Fibroblast of lung (primary cell): Measurements from ENCODE around the gene FANK1. TPM values are rescaled to one million over a fixed set of nuclear protein-coding genes. Genes with fewer than 3 reads are reported as not detected.
"Not testable (repeated sequence)": the region's sequence is repeated elsewhere in the genome, so short reads cannot be mapped to it uniquely, and the experiment has no call there.

ENCODE experiments used
- DNase-seq, 2 donors: peaks; one replicate each; pipeline versions ENCODE4 v3.0.0 to v3.0.0-alpha.2; 2010; ENCODE audit warnings: low read depth in 2 of 2
- H2AFZ ChIP-seq: 2 replicates; pipeline ENCODE4 v1.5.1; 2012; ENCODE audit warnings: low read length, control low read depth, inconsistent platforms
- H3K27ac ChIP-seq: 2 replicates; pipeline ENCODE4 v1.5.1; 2011; ENCODE audit warnings: low read length, control low read depth; ENCODE audit not compliant: insufficient read depth
- H3K27me3 ChIP-seq: 2 replicates; pipeline ENCODE4 v1.5.1; 2011; ENCODE audit warnings: mild to moderate bottlenecking, low read length; ENCODE audit not compliant: control insufficient read depth, insufficient read depth
- H3K36me3 ChIP-seq: 2 replicates; pipeline ENCODE4 v1.5.1; 2011; ENCODE audit warnings: low read length; ENCODE audit not compliant: control insufficient read depth, insufficient read depth
- H3K4me1 ChIP-seq: 2 replicates; pipeline ENCODE4 v1.5.1; 2011; ENCODE audit warnings: low read length; ENCODE audit not compliant: control insufficient read depth, insufficient read depth; ENCODE audit errors: extremely low read depth
- H3K4me2 ChIP-seq: 2 replicates; pipeline ENCODE4 v1.5.1; 2011; ENCODE audit warnings: low read length, control low read depth; ENCODE audit not compliant: insufficient read depth; ENCODE audit errors: extremely low read depth
- H3K4me3 ChIP-seq, 4 experiments: fragments of 200-600 bp in 1 of 4; sonication (generic) in 1 of 4; replicated peaks in 1 of 4; 2 replicates each; pipeline ENCODE4 v1.5.1; 2011 to 2016; ENCODE audit warnings: low read length in 4 of 4, low read depth in 3 of 4, mild to moderate bottlenecking in 3 of 4, control low read depth in 2 of 4, inconsistent platforms in 1 of 4, mixed read lengths in 1 of 4; ENCODE audit not compliant: insufficient read depth in 1 of 4; ENCODE audit errors: control extremely low read depth in 1 of 4
- H3K79me2 ChIP-seq: 2 replicates; pipeline ENCODE4 v1.5.1; 2012; ENCODE audit warnings: mild to moderate bottlenecking, low read length, inconsistent platforms; ENCODE audit not compliant: control insufficient read depth, insufficient read depth
- H3K9ac ChIP-seq: 2 replicates; pipeline ENCODE4 v1.5.1; 2011; ENCODE audit warnings: mild to moderate bottlenecking, low read length, control low read depth; ENCODE audit not compliant: insufficient read depth
- H3K9me3 ChIP-seq: 2 replicates; pipeline ENCODE4 v1.5.1; 2012; ENCODE audit warnings: low read depth, low read length; ENCODE audit not compliant: control insufficient read depth, insufficient read depth
- H4K20me1 ChIP-seq: 2 replicates; pipeline ENCODE4 v1.5.1; 2011; ENCODE audit warnings: low read length; ENCODE audit not compliant: control insufficient read depth, insufficient read depth; ENCODE audit errors: extremely low read depth
- polyA plus RNA-seq, 2 donors: library from polyadenylated mRNA; depleted of rRNA in 1 of 2; stranded (reverse) in 1 of 2; unstranded in 1 of 2; fragments of >200 nt; gene quantifications; 2 replicates each; pipeline ENCODE4 v1.2.1, GENCODE V29; 2011 to 2012; ENCODE audit warnings: missing spikeins in 1 of 2
- total RNA-seq: library from RNA; depleted of rRNA; stranded (reverse); fragments of >200 nt; gene quantifications from 2 replicates; pipeline ENCODE4 v1.2.1, GENCODE V29; 2014

Gene FANK1
- total and polyA plus RNA-seq, 2 donors (not counting 1 experiment from before 2014, with no cell fraction given) = 0.83 to 4.4 TPM

- not testable (repeated sequence) for H3K9ac ChIP-seq, H3K4me1 ChIP-seq, H3K27me3 ChIP-seq, H3K27ac ChIP-seq, H3K79me2 ChIP-seq, H4K20me1 ChIP-seq, H2AFZ ChIP-seq, H3K4me3 ChIP-seq, H3K9me3 ChIP-seq, H3K4me2 ChIP-seq, H3K36me3 ChIP-seq
- peak in 1 of 2 donors; percentile 86 for DNase-seq
Observed at GRCh38 chr10:125900963-125901362, 4.6 kb downstream of the FANK1 start.

- not testable (repeated sequence) for H3K9me3 ChIP-seq, H4K20me1 ChIP-seq, H3K4me2 ChIP-seq, H3K36me3 ChIP-seq, H3K79me2 ChIP-seq, H3K4me1 ChIP-seq, H3K4me3 ChIP-seq, H2AFZ ChIP-seq, H3K27me3 ChIP-seq, H3K27ac ChIP-seq, H3K9ac ChIP-seq
- peak in 1 of 2 donors; percentile 65 for DNase-seq
Observed at GRCh38 chr10:125903135-125903640, 6.8 kb downstream of the FANK1 start.

DNA sequence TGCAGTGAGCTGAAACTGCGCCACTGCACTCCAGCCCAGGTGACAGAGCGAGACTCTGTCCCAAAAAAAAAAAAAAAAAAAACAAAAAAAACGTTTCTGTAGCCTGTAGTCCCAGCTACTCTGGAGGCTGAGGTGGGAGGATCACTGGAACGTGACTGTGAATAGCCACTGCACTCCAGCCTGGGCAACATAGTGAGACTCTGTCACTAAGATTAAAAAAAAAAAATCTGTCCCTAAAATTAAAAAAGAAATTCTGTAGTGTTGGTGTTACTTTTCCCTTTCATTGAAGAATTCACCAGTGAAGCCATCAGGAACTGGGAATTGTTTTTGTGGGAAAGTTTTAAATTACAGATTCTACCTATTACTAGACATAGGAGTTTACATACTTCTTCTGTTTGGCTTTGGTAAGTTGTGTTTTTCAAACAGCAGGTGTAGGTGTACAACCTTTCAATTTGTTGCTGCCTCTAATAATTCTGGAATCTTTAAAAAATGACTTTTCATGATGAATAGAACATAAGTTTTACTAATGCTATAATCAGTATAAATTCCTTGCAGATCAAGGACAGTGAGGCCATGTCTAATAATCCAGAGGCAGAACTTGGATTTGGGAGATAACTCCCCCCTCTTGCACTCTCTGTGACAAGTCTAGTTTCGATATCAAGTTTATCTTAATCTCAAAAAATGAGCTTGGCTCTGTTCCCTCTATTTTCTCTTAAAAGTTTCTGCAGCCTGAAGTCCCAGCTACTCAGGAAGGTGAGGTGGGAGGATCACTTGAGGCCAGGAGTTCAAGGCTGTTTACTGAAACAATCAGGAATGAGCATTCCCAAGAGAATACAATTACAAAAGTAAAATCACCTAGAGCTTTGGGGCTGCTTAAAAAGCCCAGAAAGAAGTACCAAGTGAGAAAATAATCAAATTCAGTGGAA lies 9.0 kb downstream of the FANK1 start:
- DNase-seq, H2AFZ ChIP-seq, H3K27ac ChIP-seq: not testable (repeated sequence)

DNA sequence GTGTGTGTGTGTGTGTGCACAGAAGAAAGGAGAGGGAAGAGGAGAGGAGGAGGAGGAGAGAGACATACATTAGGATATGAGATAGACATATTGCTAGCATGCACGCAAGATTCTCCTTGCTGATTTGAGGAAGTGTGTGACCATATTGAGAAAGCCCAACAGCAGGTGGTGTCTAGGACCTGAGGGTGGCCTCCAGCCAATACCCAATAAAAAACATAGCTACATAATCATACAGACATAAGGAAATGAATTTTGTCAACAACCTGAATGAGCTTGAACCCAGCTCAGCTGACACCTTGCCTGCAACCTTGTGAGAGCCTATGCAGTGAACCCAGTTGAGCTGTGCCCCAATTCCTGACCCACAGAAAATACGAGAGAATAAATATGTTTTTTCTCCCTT lies 11.2 kb downstream of the FANK1 start:
- H2AFZ ChIP-seq, DNase-seq, H3K9me3 ChIP-seq, H3K36me3 ChIP-seq, H3K4me3 ChIP-seq, H3K27me3 ChIP-seq, H4K20me1 ChIP-seq, H3K79me2 ChIP-seq, H3K27ac ChIP-seq, H3K4me2 ChIP-seq, H3K4me1 ChIP-seq, H3K9ac ChIP-seq: not testable (repeated sequence)

More for the DNA sequence above, 9.0 kb downstream of the FANK1 start:
- not testable (repeated sequence) for H3K4me2 ChIP-seq, H3K9ac ChIP-seq, H3K36me3 ChIP-seq, H3K27me3 ChIP-seq, H3K4me3 ChIP-seq, H3K4me1 ChIP-seq, H3K9me3 ChIP-seq, H3K79me2 ChIP-seq, H4K20me1 ChIP-seq

- not testable (repeated sequence) for H3K79me2 ChIP-seq, H3K27me3 ChIP-seq, H3K4me3 ChIP-seq, H4K20me1 ChIP-seq, H3K9me3 ChIP-seq, H3K36me3 ChIP-seq, H3K27ac ChIP-seq, H3K4me2 ChIP-seq, H3K9ac ChIP-seq, H3K4me1 ChIP-seq, H2AFZ ChIP-seq, DNase-seq
Observed at GRCh38 chr10:125908813-125909212, 12.4 kb downstream of the FANK1 start.

- not testable (repeated sequence) for H3K9ac ChIP-seq, H3K27me3 ChIP-seq, H3K27ac ChIP-seq, H3K4me2 ChIP-seq, H3K4me3 ChIP-seq, H4K20me1 ChIP-seq, H2AFZ ChIP-seq, H3K36me3 ChIP-seq, H3K9me3 ChIP-seq, DNase-seq, H3K4me1 ChIP-seq, H3K79me2 ChIP-seq
Observed at GRCh38 chr10:125909491-125909890, 13.1 kb downstream of the FANK1 start.
